HG03432 (cell line): ENCODE measurements around the gene TMEM272.

Source experiments
- ATAC-seq: cut with Tn5 transposase; IDR thresholded peaks from one replicate; pipeline ENCODE4 v1.9.1; 2021; ENCODE audit warnings: mild to moderate bottlenecking, moderate library complexity; ENCODE audit not compliant: unreplicated experiment

The TMEM272 gene

DNA sequence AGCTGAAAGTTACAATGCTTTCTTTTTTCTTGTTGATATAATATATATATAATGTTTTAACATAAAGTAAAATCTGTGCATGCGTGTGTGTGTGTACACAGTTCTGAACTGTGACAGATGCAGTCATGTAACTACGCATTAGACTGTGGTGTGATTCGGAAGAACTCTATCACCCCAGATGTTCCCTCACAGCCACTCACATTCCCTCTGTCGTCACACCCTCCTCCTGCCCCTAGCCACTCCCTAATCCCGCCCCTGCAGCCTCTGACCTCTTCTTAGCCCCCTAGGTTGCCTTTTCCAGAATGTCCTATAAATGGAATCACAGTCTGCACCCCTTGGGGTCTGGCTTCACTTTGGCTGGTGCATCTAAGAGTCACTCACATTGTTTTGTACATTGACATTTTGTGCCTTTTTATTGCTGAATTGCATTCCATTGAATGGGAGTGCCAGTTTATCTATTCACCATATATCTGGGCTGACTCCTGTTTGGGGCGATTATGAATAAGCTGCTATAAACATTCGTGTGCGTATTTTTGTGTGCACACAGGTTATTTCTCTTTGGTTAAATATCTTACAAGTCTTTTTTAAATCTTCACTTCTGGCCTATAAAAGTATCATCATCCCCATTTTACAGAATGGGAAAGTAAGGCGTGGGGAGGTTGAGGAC, 61.4 kb downstream of the TMEM272 start:
- ATAC-seq = no peak

DNA sequence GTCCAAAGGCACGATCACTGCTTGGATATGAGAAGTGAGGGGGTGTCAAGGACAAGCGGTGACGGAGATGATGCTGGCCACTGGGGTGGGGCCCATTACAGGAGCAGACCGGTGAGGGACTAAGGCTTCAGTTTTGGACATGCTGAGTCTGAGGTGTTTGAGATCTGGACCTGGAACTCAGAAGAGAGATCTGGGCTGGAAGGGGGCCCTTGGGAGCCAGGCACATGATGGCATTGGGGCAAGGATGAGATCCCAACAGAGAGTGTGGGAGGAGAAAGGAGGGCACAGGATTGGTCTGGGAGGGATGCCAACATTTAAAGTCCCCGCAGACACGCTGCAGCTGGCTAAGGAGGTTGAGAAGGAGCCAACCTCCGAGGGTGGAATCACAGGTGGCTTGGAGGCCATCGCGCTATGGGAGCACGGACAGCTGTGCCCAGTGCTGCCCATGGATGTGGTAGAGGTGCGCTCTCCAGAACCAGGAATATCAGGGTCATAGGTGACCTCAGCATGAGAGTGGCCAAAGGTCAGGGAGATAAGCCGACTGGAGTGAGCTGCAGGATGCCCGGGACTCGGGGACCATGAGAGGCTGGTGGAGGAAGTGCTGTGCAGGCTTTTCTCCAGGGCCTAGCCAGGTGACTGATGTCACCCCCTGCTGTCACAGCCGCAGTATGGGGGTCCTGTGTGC, 62.8 kb downstream of the TMEM272 start:
- no peak for ATAC-seq

- peak; percentile 67 for ATAC-seq
Observed at GRCh38 chr13:51781246-51782022, 63.5 kb downstream of the TMEM272 start.

DNA sequence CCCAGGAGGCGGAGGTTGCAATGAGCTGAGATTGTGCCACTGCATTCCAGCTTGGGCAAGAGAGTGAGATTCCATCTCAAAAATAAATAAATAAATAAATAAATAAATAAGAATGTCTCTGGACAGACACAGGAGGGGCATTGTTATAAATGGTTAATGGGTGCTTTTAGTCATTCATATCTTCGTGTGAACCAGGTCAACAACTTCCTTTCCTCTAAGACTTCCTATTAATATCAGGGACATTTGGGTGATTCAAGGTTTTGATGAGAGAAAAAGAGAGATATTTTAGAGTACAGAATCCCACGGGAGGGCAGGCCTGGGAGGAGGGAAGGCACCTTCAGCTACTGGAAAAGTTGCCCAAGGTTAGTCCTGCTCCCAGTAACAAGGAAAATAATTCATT, 64.9 kb downstream of the TMEM272 start:
- ATAC-seq = no peak

GRCh38 chr13:51778392-51778791, 66.6 kb downstream of the TMEM272 start:
- no peak for ATAC-seq

GRCh38 chr13:51777921-51778320, 67.1 kb downstream of the TMEM272 start:
- ATAC-seq = no peak

DNA sequence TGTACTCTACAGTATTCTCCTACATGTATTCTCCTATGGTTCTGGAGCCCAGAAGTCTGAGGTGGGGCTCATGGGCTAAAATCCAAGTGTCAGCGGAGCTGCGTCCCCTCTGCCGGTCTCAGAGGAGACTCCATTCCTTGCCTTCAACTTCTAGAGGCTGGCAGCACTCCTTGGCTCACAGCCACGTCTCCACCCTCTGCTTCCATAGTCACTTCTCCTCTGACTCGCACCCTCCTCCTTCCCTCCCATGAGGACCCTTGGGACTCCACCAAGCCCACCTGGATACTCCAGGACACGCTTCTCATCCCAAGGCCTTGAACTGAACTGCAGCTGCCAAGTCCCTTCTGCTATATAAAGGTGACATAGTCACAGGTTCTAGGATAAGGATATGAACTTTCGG, 68.8 kb downstream of the TMEM272 start:
- ATAC-seq = no peak

GRCh38 chr13:51773515-51773914, 71.5 kb downstream of the TMEM272 start:
- ATAC-seq = no peak

GRCh38 chr13:51772781-51773180, 72.2 kb downstream of the TMEM272 start:
- no peak for ATAC-seq

DNA sequence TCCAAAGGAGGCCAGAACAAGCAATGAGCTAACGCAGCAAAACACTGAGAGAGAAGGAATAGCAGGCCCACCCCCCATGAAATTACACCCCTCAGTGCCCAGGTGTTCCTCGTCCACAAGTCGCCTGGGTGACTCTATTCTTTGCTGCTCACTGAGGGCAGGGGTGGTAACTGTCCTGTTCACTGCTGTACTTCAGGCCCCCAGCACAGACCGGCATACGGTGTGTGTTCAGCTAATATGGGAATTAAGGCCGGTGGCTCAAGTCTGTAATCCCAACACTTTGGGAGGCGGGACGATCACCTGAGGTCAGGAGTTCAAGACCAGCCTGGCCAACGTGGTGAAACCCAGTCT, 72.9 kb downstream of the TMEM272 start:
- no peak for ATAC-seq

GRCh38 chr13:51771418-51772104, 73.4 kb downstream of the TMEM272 start:
- ATAC-seq = no peak

- ATAC-seq = no peak
Observed at GRCh38 chr13:51770681-51771417, 74.1 kb downstream of the TMEM272 start.

DNA sequence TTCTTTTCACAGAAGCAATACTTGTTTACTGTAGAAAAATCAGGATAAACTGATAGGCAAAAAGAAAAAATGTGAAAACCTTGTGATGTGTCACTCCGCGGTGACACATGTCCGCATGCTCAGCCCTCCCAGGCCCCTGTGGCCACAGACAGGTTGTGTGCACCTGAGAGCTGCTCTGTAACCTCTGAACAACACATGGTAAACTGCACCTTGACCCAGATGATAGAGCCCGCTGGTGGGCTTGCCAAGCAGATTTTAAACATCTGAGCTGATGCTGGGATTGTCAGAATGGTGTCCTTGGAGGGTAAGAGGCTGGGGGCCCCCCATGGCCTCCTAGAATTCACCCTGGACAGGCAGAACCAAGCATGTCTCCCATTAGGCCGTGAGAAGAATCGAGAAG, 74.8 kb downstream of the TMEM272 start:
- no peak for ATAC-seq

- ATAC-seq = no peak
Observed at GRCh38 chr13:51769455-51770127, 75.4 kb downstream of the TMEM272 start.

GRCh38 chr13:51768976-51769375, 76.0 kb downstream of the TMEM272 start:
- no peak for ATAC-seq

DNA sequence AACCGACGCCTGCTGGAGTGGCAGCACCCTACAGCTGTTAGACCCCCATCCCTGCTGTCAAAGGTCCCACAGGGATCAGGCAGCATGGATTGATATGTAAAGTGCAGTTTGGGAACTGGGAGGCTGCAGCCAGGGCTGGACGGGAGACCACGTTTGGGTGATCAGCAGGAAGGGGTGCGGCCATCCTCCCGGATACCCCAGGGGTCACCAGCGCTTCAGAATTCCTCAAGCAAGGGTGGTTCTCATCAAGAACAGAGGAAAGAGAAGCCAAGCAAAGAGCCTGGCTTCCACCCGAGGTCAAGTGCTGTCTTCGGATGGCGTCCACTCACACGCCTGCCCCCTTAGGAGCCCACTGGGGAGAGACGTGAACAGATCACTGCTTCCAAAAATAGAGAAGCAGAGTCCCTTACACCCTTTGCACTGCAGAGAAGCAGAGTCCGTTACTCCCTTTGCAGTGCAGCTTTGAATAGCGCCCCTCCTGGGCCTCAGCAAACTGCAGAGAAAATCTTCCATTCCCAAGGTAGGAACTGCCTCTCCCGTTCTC, 76.5 kb downstream of the TMEM272 start:
- no peak for ATAC-seq

GRCh38 chr13:51767100-51767499, 77.9 kb downstream of the TMEM272 start:
- ATAC-seq = no peak

DNA sequence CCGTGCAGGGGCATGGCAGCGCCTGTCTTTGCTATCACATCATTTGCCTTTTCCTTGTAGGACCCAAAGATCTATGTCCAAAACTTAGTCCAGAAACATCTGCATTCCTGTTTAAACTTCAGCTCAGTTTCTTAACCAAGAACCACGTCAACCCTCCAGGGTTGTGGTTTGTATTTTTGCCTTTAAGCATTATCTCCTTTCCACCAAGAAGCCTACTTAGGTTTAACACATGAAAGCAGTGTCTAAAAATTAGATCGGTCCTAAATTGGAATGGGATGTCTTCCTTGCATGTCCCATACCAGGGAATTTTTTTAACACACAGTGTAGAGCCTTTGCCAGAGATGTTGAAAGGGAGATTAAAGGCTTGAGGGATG, 79.8 kb downstream of the TMEM272 start:
- no peak for ATAC-seq

GRCh38 chr13:51764184-51765141, 80.5 kb downstream of the TMEM272 start:
- peak; percentile 90 for ATAC-seq
